ENCODE measurements around the gene BSN.

The BSN gene

GRCh38 chr3:49611719-49612118 is 57.4 kb downstream of the BSN start:
- Histone ChIP-seq H3K4me1 (ENCODE audit: insufficient read depth, low read length, severe bottlenecking) (no peaks in the 10 kb centered on the region), H3F3A (ENCODE audit: insufficient read depth, low read length) (no peaks in the 10 kb centered on the region), H3K9ac (ENCODE audit: low read length) (no peak overlapping the region), H3K36me3 (ENCODE audit: insufficient read depth, low read length) (no peaks in the 10 kb centered on the region), H3K9me2 (ENCODE audit: low read depth, low read length) (no peaks in the 10 kb centered on the region), H3K4me2 (ENCODE audit: low read length) (no peak overlapping the region), H3K27ac (ENCODE audit: low read depth, low read length, poor library complexity, severe bottlenecking) (no peak overlapping the region), H3K9me3 (ENCODE audit: low read length) (no peaks in the 10 kb centered on the region), H3K4me3 (ENCODE audit: low read depth, low read length, poor library complexity, severe bottlenecking) (no peak overlapping the region), H2AFZ (ENCODE audit: low read length) (no peak overlapping the region), H4K20me1 (ENCODE audit: insufficient read depth, low read length) (no peaks in the 10 kb centered on the region), H3K27me3 (ENCODE audit: insufficient read depth, low read length) (0 out of 2 replicates have a peak, but pooled peaks cover 6% of the 10 kb centered on the region), H3K79me2 (ENCODE audit: insufficient read depth, low read length) (no peaks in the 10 kb centered on the region)
- no peak for TF ChIP-seq EZH2 (IDR thresholded peaks at IDR 0.05; ENCODE audit: borderline replicate concordance, low read length)
- TF ChIP-seq, protein P1, sequence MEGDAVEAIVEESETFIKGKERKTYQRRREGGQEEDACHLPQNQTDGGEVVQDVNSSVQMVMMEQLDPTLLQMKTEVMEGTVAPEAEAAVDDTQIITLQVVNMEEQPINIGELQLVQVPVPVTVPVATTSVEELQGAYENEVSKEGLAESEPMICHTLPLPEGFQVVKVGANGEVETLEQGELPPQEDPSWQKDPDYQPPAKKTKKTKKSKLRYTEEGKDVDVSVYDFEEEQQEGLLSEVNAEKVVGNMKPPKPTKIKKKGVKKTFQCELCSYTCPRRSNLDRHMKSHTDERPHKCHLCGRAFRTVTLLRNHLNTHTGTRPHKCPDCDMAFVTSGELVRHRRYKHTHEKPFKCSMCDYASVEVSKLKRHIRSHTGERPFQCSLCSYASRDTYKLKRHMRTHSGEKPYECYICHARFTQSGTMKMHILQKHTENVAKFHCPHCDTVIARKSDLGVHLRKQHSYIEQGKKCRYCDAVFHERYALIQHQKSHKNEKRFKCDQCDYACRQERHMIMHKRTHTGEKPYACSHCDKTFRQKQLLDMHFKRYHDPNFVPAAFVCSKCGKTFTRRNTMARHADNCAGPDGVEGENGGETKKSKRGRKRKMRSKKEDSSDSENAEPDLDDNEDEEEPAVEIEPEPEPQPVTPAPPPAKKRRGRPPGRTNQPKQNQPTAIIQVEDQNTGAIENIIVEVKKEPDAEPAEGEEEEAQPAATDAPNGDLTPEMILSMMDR (IDR thresholded peaks at IDR 0.05; ENCODE audit: low read length), result no peak

DNA sequence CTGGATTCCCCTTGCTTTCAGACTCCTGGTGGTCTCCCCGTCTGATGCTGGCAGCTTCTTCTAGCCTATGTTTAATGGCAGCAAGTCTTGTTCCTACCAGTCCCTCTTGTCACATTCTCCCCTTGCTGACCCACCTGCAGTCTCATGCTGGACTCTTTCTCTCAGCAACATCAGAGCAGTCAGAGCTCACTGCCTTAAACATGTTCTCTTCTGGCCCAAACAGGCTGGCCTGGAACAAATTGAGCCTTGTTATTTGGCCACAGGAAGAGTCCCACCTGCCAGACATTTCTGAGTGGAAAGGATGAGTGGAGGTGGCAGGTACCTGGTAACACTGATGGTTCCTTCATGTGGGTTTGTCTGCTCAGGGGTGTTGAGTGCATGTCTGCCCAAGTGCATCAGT is 60.7 kb downstream of the BSN start:
- Histone ChIP-seq H3K79me2 (ENCODE audit: insufficient read depth, low read length) (no peaks in the 10 kb centered on the region), H2AFZ (ENCODE audit: low read length) (no peak overlapping the region)
- TF ChIP-seq, protein P1 (IDR thresholded peaks at IDR 0.05; ENCODE audit: low read length), result no peak
- no peak for TF ChIP-seq EZH2 (IDR thresholded peaks at IDR 0.05; ENCODE audit: borderline replicate concordance, low read length)

DNA sequence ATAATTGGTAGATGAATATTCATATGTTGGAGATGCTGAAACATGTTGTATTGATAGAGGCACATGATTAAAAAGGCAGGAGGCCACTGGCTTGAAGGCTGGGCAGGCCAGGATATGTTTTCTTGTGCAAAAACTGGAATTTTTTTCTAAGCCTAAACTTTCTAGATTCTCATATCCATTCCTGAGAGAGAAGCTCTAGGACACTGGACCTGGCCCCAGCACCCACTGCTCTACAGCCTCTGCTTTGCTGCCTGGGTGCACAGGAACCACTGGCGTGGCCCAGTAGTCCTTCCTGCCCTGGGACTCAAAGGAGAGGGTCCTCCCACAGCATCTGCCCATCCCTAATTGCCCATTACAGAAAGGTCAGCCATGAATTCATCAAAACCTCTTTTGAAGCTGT is 61.8 kb downstream of the BSN start:
- TF ChIP-seq, protein P1 (IDR thresholded peaks at IDR 0.05; ENCODE audit: low read length), result no peak
- TF ChIP-seq EZH2 (IDR thresholded peaks at IDR 0.05; ENCODE audit: borderline replicate concordance, low read length), result no peak
- no peak overlapping the region for H3K27ac ChIP-seq (ENCODE audit: low read depth, low read length, poor library complexity, severe bottlenecking)
- H3K4me3 ChIP-seq (ENCODE audit: low read depth, low read length, poor library complexity, severe bottlenecking), result no peak overlapping the region
- H3K79me2 ChIP-seq (ENCODE audit: insufficient read depth, low read length), result no peaks in the 10 kb centered on the region
- no peaks in the 10 kb centered on the region for H3K9me2 ChIP-seq (ENCODE audit: low read depth, low read length)
- H3K4me2 ChIP-seq (ENCODE audit: low read length), result no peak overlapping the region
- H3K27me3 ChIP-seq (ENCODE audit: insufficient read depth, low read length), result 0 out of 2 replicates have a peak, but pooled peaks cover 6% of the 10 kb centered on the region
- H3K9ac ChIP-seq (ENCODE audit: low read length), result no peak overlapping the region
- no peaks in the 10 kb centered on the region for H3K36me3 ChIP-seq (ENCODE audit: insufficient read depth, low read length)
- H3F3A ChIP-seq (ENCODE audit: insufficient read depth, low read length), result no peaks in the 10 kb centered on the region
- H2AFZ ChIP-seq (ENCODE audit: low read length), result no peak overlapping the region
- H3K4me1 ChIP-seq (ENCODE audit: insufficient read depth, low read length, severe bottlenecking), result no peaks in the 10 kb centered on the region
- no peaks in the 10 kb centered on the region for H3K9me3 ChIP-seq (ENCODE audit: low read length)
- no peaks in the 10 kb centered on the region for H4K20me1 ChIP-seq (ENCODE audit: insufficient read depth, low read length)

More for the DNA sequence above, 60.7 kb downstream of the BSN start:
- Histone ChIP-seq H3F3A (ENCODE audit: insufficient read depth, low read length) (no peaks in the 10 kb centered on the region), H3K9me3 (ENCODE audit: low read length) (no peaks in the 10 kb centered on the region), H3K36me3 (ENCODE audit: insufficient read depth, low read length) (no peaks in the 10 kb centered on the region), H3K9me2 (ENCODE audit: low read depth, low read length) (no peaks in the 10 kb centered on the region), H4K20me1 (ENCODE audit: insufficient read depth, low read length) (no peaks in the 10 kb centered on the region), H3K4me2 (ENCODE audit: low read length) (no peak overlapping the region), H3K4me1 (ENCODE audit: insufficient read depth, low read length, severe bottlenecking) (no peaks in the 10 kb centered on the region), H3K27me3 (ENCODE audit: insufficient read depth, low read length) (0 out of 2 replicates have a peak, but pooled peaks cover 6% of the 10 kb centered on the region), H3K27ac (ENCODE audit: low read depth, low read length, poor library complexity, severe bottlenecking) (no peak overlapping the region), H3K4me3 (ENCODE audit: low read depth, low read length, poor library complexity, severe bottlenecking) (no peak overlapping the region), H3K9ac (ENCODE audit: low read length) (no peak overlapping the region)

Measured in OCI-LY1 (cell line).